Mesenchymal stem cell (in vitro differentiated cells and primary cell): Measurements from ENCODE around the gene IMMP2L.

Experiments
- DNase-seq: peaks from one replicate; pipeline ENCODE4 v3.0.0-alpha.2; 2013
- H2AFZ ChIP-seq: one replicate; pipeline ENCODE4 v1.6.1; 2013; ENCODE audit warnings: low read depth, mild to moderate bottlenecking, control low read depth, inconsistent platforms, low read length, moderate library complexity
- H2AK5ac ChIP-seq: 2 replicates; pipeline ENCODE4 v1.6.1; 2013; ENCODE audit warnings: low read length, moderate library complexity, mild to moderate bottlenecking, inconsistent platforms; ENCODE audit not compliant: severe bottlenecking
- H2BK120ac ChIP-seq: one replicate; pipeline ENCODE4 v1.6.1; 2013; ENCODE audit warnings: low read depth, mild to moderate bottlenecking, inconsistent platforms, low read length, moderate library complexity
- H2BK12ac ChIP-seq, 2 experiments: one replicate each; pipeline ENCODE4 v1.6.1; 2013; ENCODE audit warnings: inconsistent platforms in 2 of 2, low read length in 2 of 2, mild to moderate bottlenecking in 2 of 2, moderate library complexity in 2 of 2, control low read depth in 1 of 2
- H2BK15ac ChIP-seq: one replicate; pipeline ENCODE4 v1.6.1; 2013; ENCODE audit warnings: mild to moderate bottlenecking, low read depth, inconsistent platforms; ENCODE audit not compliant: poor library complexity, severe bottlenecking
- H2BK5ac ChIP-seq: 2 replicates; pipeline ENCODE4 v1.6.1; 2013; ENCODE audit warnings: low read depth, mild to moderate bottlenecking, low read length, control low read depth, inconsistent platforms; ENCODE audit not compliant: poor library complexity, severe bottlenecking
- H3K14ac ChIP-seq, 2 experiments: one replicate each; pipeline ENCODE4 v1.6.1; 2013; ENCODE audit warnings: inconsistent platforms in 2 of 2, low read length in 2 of 2, control low read depth in 1 of 2, mild to moderate bottlenecking in 1 of 2, moderate library complexity in 1 of 2
- H3K18ac ChIP-seq, 2 experiments: one replicate each; pipeline ENCODE4 v1.6.1; 2013; ENCODE audit warnings: inconsistent platforms in 2 of 2, low read length in 2 of 2, control low read depth in 1 of 2, low read depth in 1 of 2, mild to moderate bottlenecking in 1 of 2
- H3K23ac ChIP-seq, 2 experiments: one replicate each; pipeline ENCODE4 v1.6.1; 2013; ENCODE audit warnings: inconsistent platforms in 2 of 2, low read length in 2 of 2, mild to moderate bottlenecking in 2 of 2, moderate library complexity in 2 of 2, control low read depth in 1 of 2
- H3K27ac ChIP-seq: 2 replicates; pipeline ENCODE4 v1.5.1; 2013; ENCODE audit warnings: mild to moderate bottlenecking, moderate library complexity, low read length, control low read depth, inconsistent platforms; ENCODE audit not compliant: poor library complexity, severe bottlenecking
- H3K27me3 ChIP-seq, 2 experiments: 2 replicates each; pipeline versions ENCODE4 v1.6.1 to v1.7.0; 2013; ENCODE audit warnings: low read length in 2 of 2, mild to moderate bottlenecking in 2 of 2, moderate library complexity in 2 of 2, control low read depth in 1 of 2, inconsistent platforms in 1 of 2; ENCODE audit not compliant: control insufficient read depth in 1 of 2, insufficient read depth in 1 of 2
- H3K36me3 ChIP-seq, 2 experiments: 2 replicates each; pipeline versions ENCODE4 v1.6.1 to v1.7.0; 2013; ENCODE audit warnings: low read length in 2 of 2, control low read depth in 1 of 2, inconsistent platforms in 1 of 2, low read depth in 1 of 2, mild to moderate bottlenecking in 1 of 2; ENCODE audit not compliant: insufficient read depth in 2 of 2, control insufficient read depth in 1 of 2
- H3K4ac ChIP-seq, 2 experiments: one replicate each; pipeline ENCODE4 v1.6.1; 2013; ENCODE audit warnings: inconsistent platforms in 2 of 2, low read length in 2 of 2, mild to moderate bottlenecking in 2 of 2, moderate library complexity in 2 of 2, control low read depth in 1 of 2, low read depth in 1 of 2
- H3K4me1 ChIP-seq: 2 replicates; pipeline ENCODE4 v1.6.1; 2013; ENCODE audit warnings: low read depth, low read length, control low read depth; ENCODE audit not compliant: control insufficient read depth, insufficient read depth
- H3K4me2 ChIP-seq: 2 replicates; pipeline ENCODE4 v1.6.1; 2013; ENCODE audit warnings: low read length, mild to moderate bottlenecking, inconsistent platforms; ENCODE audit not compliant: poor library complexity, severe bottlenecking
- H3K4me3 ChIP-seq, 2 experiments: 2 replicates each; pipeline versions ENCODE4 v1.5.1 to v1.7.0; 2013; ENCODE audit warnings: low read length in 2 of 2, mild to moderate bottlenecking in 2 of 2, control low read depth in 1 of 2, low read depth in 1 of 2; ENCODE audit not compliant: insufficient read depth in 1 of 2
- H3K79me1 ChIP-seq: replicated peaks from 2 replicates; pipeline ENCODE4 v1.6.1; 2013; ENCODE audit warnings: mild to moderate bottlenecking, control low read depth, low read length, inconsistent platforms; ENCODE audit not compliant: poor library complexity, severe bottlenecking
- H3K9ac ChIP-seq: 2 replicates; pipeline ENCODE4 v1.7.0; 2013; ENCODE audit warnings: mild to moderate bottlenecking, low read length, moderate library complexity
- H3K9me3 ChIP-seq: 2 replicates; pipeline ENCODE4 v1.7.0; 2013; ENCODE audit warnings: mild to moderate bottlenecking, low read length; ENCODE audit not compliant: control insufficient read depth
- H4K8ac ChIP-seq: one replicate; pipeline ENCODE4 v1.6.1; 2013; ENCODE audit warnings: inconsistent platforms, mild to moderate bottlenecking, low read length, moderate library complexity
- H4K91ac ChIP-seq: one replicate; pipeline ENCODE4 v1.6.1; 2013; ENCODE audit warnings: mild to moderate bottlenecking, low read length, inconsistent platforms
- WGBS: methylation state at CpG from one replicate; pipeline ENCODE4 v1.1.7; 2013; ENCODE audit warnings: mixed read lengths; 5-methylcytosine and 5-hydroxymethylcytosine counted together

The IMMP2L gene

DNA sequence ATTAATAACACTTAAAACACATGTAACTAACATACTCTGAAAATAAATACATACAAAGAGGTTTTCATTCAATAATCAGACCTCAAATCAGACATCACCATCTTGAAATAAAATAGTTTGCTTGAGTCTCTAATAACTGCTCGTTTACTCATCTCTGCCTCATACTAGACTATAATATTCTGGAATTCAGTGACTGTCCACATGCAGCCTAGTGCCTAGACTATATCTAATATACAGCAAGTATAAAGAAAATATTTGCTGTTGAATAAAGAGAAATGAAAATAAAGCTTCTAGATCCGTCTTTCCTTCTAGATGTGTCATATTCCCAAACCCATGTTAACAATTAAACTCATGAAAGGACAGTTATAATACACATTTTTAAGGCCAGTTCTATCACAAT lies 707.6 kb downstream of the IMMP2L start:
- H3K79me1 ChIP-seq: no peaks in the 10 kb centered on the region
- DNase-seq: no peak
- H3K9ac ChIP-seq: no peak overlapping the region
- no peaks in the 10 kb centered on the region for H3K4me1 ChIP-seq
- no peak overlapping the region for H3K4me2 ChIP-seq
- H2AK5ac ChIP-seq: no peak overlapping the region
- H3K14ac ChIP-seq: no peak overlapping the region
- no peak overlapping the region for H2BK120ac ChIP-seq
- no peak overlapping the region for H4K91ac ChIP-seq
- H2BK12ac ChIP-seq: no peak overlapping the region
- no peak overlapping the region for H3K18ac ChIP-seq
- H2BK5ac ChIP-seq: no peak overlapping the region
- no peak overlapping the region for H2AFZ ChIP-seq
- no peak overlapping the region for H4K8ac ChIP-seq
- no peak overlapping the region for H3K4ac ChIP-seq
- no peak overlapping the region for H3K27ac ChIP-seq
- H3K36me3 ChIP-seq: no peaks in the 10 kb centered on the region
- no peaks in the 10 kb centered on the region for H3K9me3 ChIP-seq
- no peaks in the 10 kb centered on the region for H3K27me3 ChIP-seq
- no peak overlapping the region for H2BK15ac ChIP-seq
- no peak overlapping the region for H3K4me3 ChIP-seq
- no peak overlapping the region for H3K23ac ChIP-seq
- 100% methylated on average over 2 of the region's 2 CpGs for WGBS

- H4K8ac ChIP-seq: no peak overlapping the region
- H2BK5ac ChIP-seq: no peak overlapping the region
- H3K4ac ChIP-seq: no peak overlapping the region
- H3K36me3 ChIP-seq: no peaks in the 10 kb centered on the region
- no peak overlapping the region for H2BK12ac ChIP-seq
- no peaks in the 10 kb centered on the region for H3K27me3 ChIP-seq
- no peak overlapping the region for H3K23ac ChIP-seq
- H3K4me3 ChIP-seq: no peak overlapping the region
- no peak overlapping the region for H2AFZ ChIP-seq
- no peak overlapping the region for H3K18ac ChIP-seq
- no peaks in the 10 kb centered on the region for H3K9me3 ChIP-seq
- no peak for DNase-seq
- H3K14ac ChIP-seq: no peak overlapping the region
- no peak overlapping the region for H2BK15ac ChIP-seq
- no peak overlapping the region for H3K4me2 ChIP-seq
- H2BK120ac ChIP-seq: no peak overlapping the region
- H3K4me1 ChIP-seq: no peaks in the 10 kb centered on the region
- no peak overlapping the region for H2AK5ac ChIP-seq
- H3K27ac ChIP-seq: no peak overlapping the region
- no peaks in the 10 kb centered on the region for H3K79me1 ChIP-seq
- no peak overlapping the region for H3K9ac ChIP-seq
- no peak overlapping the region for H4K91ac ChIP-seq
Observed at GRCh38 chr7:110854166-110854565, 708.1 kb downstream of the IMMP2L start.

DNA sequence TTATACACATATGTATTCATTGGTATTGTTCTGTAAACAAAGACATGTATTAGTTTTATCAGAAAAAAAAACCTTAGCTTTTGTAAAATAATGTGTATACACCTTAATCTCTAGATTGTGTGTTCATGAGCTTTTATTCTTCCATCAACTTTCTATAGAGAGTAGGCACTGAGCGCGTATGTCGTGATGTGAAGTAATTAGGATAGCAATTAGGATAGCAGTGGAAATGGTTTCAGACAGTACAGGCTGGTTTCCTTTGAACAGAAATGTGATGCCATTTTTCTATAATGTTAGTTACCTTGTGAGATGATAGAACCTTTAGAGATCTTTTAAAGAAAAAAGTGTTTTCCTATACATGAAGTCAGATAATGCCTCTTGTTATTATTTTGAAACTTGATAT lies 709.0 kb downstream of the IMMP2L start:
- Histone ChIP-seq H3K4me2 (no peak overlapping the region), H4K91ac (no peak overlapping the region), H4K8ac (no peak overlapping the region), H3K79me1 (no peaks in the 10 kb centered on the region), H2BK5ac (no peak overlapping the region), H2BK15ac (no peak overlapping the region), H3K14ac (no peak overlapping the region), H2BK12ac (no peak overlapping the region), H3K27me3 (no peaks in the 10 kb centered on the region), H3K9ac (no peak overlapping the region), H3K4me3 (no peak overlapping the region), H3K4me1 (no peaks in the 10 kb centered on the region), H3K18ac (no peak overlapping the region), H2AFZ (no peak overlapping the region), H2BK120ac (no peak overlapping the region), H2AK5ac (no peak overlapping the region), H3K27ac (no peak overlapping the region), H3K36me3 (no peaks in the 10 kb centered on the region), H3K9me3 (no peaks in the 10 kb centered on the region), H3K23ac (no peak overlapping the region), H3K4ac (no peak overlapping the region)
- WGBS: 91% methylated on average over 3 of the region's 3 CpGs
- DNase-seq: no peak

DNA sequence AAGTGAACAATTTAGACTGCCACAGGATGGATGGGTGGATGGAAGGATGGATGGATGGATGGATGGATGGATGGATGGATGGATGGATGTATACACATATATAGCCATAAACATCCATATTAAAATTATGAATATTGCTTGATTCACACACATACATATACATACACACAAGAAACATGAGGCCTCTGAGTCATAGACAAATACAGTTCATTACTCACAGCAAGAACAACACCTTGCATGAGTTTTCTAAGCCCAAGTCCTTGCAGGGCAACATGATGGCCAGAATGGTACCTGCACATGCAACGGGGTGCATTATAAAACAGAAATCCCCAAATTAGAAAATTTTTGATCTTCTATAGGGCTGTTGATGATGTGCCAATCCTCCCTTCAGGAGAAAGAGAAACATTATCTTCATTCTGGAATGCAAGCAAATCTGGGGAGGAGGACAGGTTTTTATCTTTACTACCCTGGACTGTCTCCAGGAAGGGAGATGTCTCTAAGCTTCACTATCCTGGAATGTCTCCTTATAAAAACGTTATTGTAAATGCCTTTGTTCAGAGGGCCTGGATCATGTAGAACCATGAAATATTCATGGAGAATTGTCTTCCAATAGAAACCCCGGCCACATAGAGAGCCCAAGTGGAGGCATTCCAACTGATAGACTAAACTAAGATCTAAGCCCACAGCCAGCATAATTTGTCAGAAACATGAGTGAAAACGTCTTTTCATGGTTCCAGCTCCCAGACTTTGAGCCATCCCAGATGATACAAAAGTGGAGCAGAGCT lies 709.9 kb downstream of the IMMP2L start:
- no peak overlapping the region for H2BK120ac ChIP-seq
- no peak overlapping the region for H2BK15ac ChIP-seq
- H3K4me2 ChIP-seq: no peak overlapping the region
- no peaks in the 10 kb centered on the region for H3K9me3 ChIP-seq
- no peak overlapping the region for H2BK5ac ChIP-seq
- no peaks in the 10 kb centered on the region for H3K36me3 ChIP-seq
- no peak overlapping the region for H3K23ac ChIP-seq
- H4K8ac ChIP-seq: no peak overlapping the region
- H3K4ac ChIP-seq: no peak overlapping the region
- no peak overlapping the region for H4K91ac ChIP-seq
- WGBS: 86% methylated on average over 4 of the region's 4 CpGs
- H2AK5ac ChIP-seq: no peak overlapping the region
- no peak overlapping the region for H2BK12ac ChIP-seq
- no peak overlapping the region for H3K14ac ChIP-seq
- H3K27ac ChIP-seq: no peak overlapping the region
- H3K4me1 ChIP-seq: no peaks in the 10 kb centered on the region
- no peaks in the 10 kb centered on the region for H3K27me3 ChIP-seq
- H3K79me1 ChIP-seq: no peaks in the 10 kb centered on the region
- no peak overlapping the region for H3K9ac ChIP-seq
- DNase-seq: no peak
- H3K18ac ChIP-seq: no peak overlapping the region
- H3K4me3 ChIP-seq: no peak overlapping the region
- no peak overlapping the region for H2AFZ ChIP-seq
